ENCODE data around the gene NCAPG.

The NCAPG gene

DNA sequence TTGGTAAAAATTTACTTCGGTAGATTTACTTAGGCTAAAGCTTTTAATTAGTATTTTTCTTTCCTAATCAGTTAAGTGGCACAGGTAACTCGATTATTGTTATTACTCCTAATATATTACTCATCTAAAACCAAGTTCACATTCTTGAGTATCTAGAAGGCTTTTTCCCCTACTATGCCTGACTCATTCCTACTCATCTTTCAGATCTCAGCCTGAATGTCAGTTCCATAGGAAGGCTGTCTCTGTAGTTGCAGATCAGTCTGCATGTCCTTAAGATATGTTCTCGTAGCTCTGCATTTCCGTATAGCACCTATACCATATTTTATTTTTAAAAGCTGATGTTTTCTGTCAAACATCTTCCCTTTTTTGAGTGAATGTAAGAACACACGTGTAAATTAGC, 23.5 kb upstream of the NCAPG start:
- Histone ChIP-seq H3K27ac (replicated peaks) (no peak overlapping the region), H3K4me3 (replicated peaks; ENCODE audit: insufficient read depth, low read length) (no peak overlapping the region), H3K27me3 (ENCODE audit: insufficient read depth, poor library complexity, severe bottlenecking) (peaks cover under 1% of the 10 kb centered on the region)
- DNase-seq (ENCODE audit: low read depth in 1 of 2, low spot score in 1 of 2): no peak
- TF ChIP-seq POLR2AphosphoS5 (IDR thresholded peaks at IDR 0.05; ENCODE audit: low read depth): no peak
- TF ChIP-seq SPI1 (IDR thresholded peaks at IDR 0.05; ENCODE audit: borderline replicate concordance, low read depth): no peak
- TF ChIP-seq, protein P1, sequence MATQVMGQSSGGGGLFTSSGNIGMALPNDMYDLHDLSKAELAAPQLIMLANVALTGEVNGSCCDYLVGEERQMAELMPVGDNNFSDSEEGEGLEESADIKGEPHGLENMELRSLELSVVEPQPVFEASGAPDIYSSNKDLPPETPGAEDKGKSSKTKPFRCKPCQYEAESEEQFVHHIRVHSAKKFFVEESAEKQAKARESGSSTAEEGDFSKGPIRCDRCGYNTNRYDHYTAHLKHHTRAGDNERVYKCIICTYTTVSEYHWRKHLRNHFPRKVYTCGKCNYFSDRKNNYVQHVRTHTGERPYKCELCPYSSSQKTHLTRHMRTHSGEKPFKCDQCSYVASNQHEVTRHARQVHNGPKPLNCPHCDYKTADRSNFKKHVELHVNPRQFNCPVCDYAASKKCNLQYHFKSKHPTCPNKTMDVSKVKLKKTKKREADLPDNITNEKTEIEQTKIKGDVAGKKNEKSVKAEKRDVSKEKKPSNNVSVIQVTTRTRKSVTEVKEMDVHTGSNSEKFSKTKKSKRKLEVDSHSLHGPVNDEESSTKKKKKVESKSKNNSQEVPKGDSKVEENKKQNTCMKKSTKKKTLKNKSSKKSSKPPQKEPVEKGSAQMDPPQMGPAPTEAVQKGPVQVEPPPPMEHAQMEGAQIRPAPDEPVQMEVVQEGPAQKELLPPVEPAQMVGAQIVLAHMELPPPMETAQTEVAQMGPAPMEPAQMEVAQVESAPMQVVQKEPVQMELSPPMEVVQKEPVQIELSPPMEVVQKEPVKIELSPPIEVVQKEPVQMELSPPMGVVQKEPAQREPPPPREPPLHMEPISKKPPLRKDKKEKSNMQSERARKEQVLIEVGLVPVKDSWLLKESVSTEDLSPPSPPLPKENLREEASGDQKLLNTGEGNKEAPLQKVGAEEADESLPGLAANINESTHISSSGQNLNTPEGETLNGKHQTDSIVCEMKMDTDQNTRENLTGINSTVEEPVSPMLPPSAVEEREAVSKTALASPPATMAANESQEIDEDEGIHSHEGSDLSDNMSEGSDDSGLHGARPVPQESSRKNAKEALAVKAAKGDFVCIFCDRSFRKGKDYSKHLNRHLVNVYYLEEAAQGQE (IDR thresholded peaks at IDR 0.05; ENCODE audit: insufficient replicate concordance, low read depth): no peak
- TF ChIP-seq, protein P2, sequence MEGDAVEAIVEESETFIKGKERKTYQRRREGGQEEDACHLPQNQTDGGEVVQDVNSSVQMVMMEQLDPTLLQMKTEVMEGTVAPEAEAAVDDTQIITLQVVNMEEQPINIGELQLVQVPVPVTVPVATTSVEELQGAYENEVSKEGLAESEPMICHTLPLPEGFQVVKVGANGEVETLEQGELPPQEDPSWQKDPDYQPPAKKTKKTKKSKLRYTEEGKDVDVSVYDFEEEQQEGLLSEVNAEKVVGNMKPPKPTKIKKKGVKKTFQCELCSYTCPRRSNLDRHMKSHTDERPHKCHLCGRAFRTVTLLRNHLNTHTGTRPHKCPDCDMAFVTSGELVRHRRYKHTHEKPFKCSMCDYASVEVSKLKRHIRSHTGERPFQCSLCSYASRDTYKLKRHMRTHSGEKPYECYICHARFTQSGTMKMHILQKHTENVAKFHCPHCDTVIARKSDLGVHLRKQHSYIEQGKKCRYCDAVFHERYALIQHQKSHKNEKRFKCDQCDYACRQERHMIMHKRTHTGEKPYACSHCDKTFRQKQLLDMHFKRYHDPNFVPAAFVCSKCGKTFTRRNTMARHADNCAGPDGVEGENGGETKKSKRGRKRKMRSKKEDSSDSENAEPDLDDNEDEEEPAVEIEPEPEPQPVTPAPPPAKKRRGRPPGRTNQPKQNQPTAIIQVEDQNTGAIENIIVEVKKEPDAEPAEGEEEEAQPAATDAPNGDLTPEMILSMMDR (IDR thresholded peaks at IDR 0.05; ENCODE audit: insufficient read depth, low read length): no peak
- TF ChIP-seq GABPA (IDR thresholded peaks at IDR 0.05; ENCODE audit: low read depth): no peak

GRCh38 chr4:17788956-17789355, 21.8 kb upstream of the NCAPG start:
- Histone ChIP-seq H3K27me3 (ENCODE audit: insufficient read depth, poor library complexity, severe bottlenecking) (no peaks in the 10 kb centered on the region), H3K4me3 (replicated peaks; ENCODE audit: insufficient read depth, low read length) (no peak overlapping the region)
- TF ChIP-seq, protein P1 (IDR thresholded peaks at IDR 0.05; ENCODE audit: insufficient replicate concordance, low read depth): no peak
- TF ChIP-seq SPI1 (IDR thresholded peaks at IDR 0.05; ENCODE audit: borderline replicate concordance, low read depth) (no peak), GABPA (IDR thresholded peaks at IDR 0.05; ENCODE audit: low read depth) (no peak), POLR2AphosphoS5 (IDR thresholded peaks at IDR 0.05; ENCODE audit: low read depth) (no peak)
- TF ChIP-seq, protein P2 (IDR thresholded peaks at IDR 0.05; ENCODE audit: insufficient read depth, low read length): no peak

DNA sequence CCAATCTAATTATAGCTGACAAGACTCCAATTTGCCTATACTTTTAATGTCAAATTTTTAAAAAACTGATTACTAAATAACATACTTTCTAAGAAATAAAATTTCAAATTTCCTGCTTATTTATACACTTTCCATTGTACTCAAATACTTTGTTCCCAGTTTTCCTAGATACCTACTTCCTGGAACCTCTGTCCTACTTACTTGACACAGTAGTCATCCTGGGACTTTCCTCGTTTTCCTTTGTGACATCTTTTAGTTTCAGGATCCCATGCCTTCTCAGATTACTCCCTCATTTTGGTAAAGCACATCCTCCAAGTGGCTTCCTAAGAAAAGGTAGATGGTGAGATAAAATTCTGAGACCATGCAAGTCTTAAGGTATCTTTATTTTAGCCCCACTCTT, 16.0 kb upstream of the NCAPG start:
- no peak overlapping the region for H3K4me3 ChIP-seq (replicated peaks; ENCODE audit: insufficient read depth, low read length)
- H3K27ac ChIP-seq (replicated peaks): no peak overlapping the region
- no peak for DNase-seq (ENCODE audit: low read depth in 1 of 2, low spot score in 1 of 2)
- no peaks in the 10 kb centered on the region for H3K27me3 ChIP-seq (ENCODE audit: insufficient read depth, poor library complexity, severe bottlenecking)
- TF ChIP-seq POLR2AphosphoS5 (IDR thresholded peaks at IDR 0.05; ENCODE audit: low read depth) (no peak), SPI1 (IDR thresholded peaks at IDR 0.05; ENCODE audit: borderline replicate concordance, low read depth) (no peak), GABPA (IDR thresholded peaks at IDR 0.05; ENCODE audit: low read depth) (no peak)
- TF ChIP-seq, protein P1 (IDR thresholded peaks at IDR 0.05; ENCODE audit: insufficient replicate concordance, low read depth): no peak
- TF ChIP-seq, protein P2 (IDR thresholded peaks at IDR 0.05; ENCODE audit: insufficient read depth, low read length): no peak

More at GRCh38 chr4:17788956-17789355, 21.8 kb upstream of the NCAPG start:
- H3K27ac ChIP-seq (replicated peaks): no peak overlapping the region
- DNase-seq (ENCODE audit: low read depth in 1 of 2, low spot score in 1 of 2): no peak

All from HL-60 (cell line).